Neural cell (in vitro differentiated cells): ENCODE measurements around the gene LIPM. TPM values are rescaled to one million over a fixed set of nuclear protein-coding genes. Genes with fewer than 3 reads are reported as not detected.

ENCODE experiments used
- H2AFZ ChIP-seq: fragments of 200-600, 300-800 bp; sonication (generic), shearing (Covaris generic); 2 replicates; pipeline ENCODE4 v1.6.0; 2014; ENCODE audit warnings: low read depth, mild to moderate bottlenecking, antibody characterized with exemption, low read length, moderate library complexity
- H3F3A ChIP-seq: fragments of 200-600 bp; shearing (Covaris generic); 2 replicates; pipeline ENCODE4 v1.6.1; 2016; ENCODE audit warnings: mild to moderate bottlenecking, moderate library complexity, mixed read lengths, antibody characterized with exemption, low read length; ENCODE audit not compliant: insufficient read depth, poor library complexity, severe bottlenecking
- H3K27ac ChIP-seq: fragments of 200-600, 300-800 bp; sonication (generic), shearing (Covaris generic); 2 replicates; pipeline ENCODE4 v1.5.1; 2014; ENCODE audit warnings: mild to moderate bottlenecking, low read length, moderate library complexity
- H3K27me3 ChIP-seq: fragments of 300-800, 200-600 bp; sonication (generic), shearing (Covaris generic); 2 replicates; pipeline ENCODE4 v1.6.0; 2014; ENCODE audit warnings: mild to moderate bottlenecking, low read depth, low read length, moderate library complexity; ENCODE audit not compliant: insufficient read depth
- H3K36me3 ChIP-seq: fragments of 300-800, 200-600 bp; sonication (generic), shearing (Covaris generic); 2 replicates; pipeline ENCODE4 v1.5.1; 2014; ENCODE audit warnings: mild to moderate bottlenecking, antibody characterized with exemption, low read length, moderate library complexity; ENCODE audit not compliant: insufficient read depth
- H3K4me2 ChIP-seq: fragments of 300-800, 200-600 bp; sonication (generic), shearing (Covaris generic); 2 replicates; pipeline ENCODE4 v1.6.0; 2014; ENCODE audit warnings: mild to moderate bottlenecking, low read length
- H3K4me3 ChIP-seq: fragments of 300-800, 200-600 bp; sonication (generic), shearing (Covaris generic); 2 replicates; pipeline ENCODE4 v1.5.1; 2014; ENCODE audit warnings: mild to moderate bottlenecking, low read length, moderate library complexity
- H3K79me2 ChIP-seq: fragments of 200-600 bp; shearing (Covaris generic); replicated peaks from 2 replicates; pipeline ENCODE4 v1.6.0; 2014; ENCODE audit warnings: mild to moderate bottlenecking, low read length, moderate library complexity; ENCODE audit not compliant: insufficient read depth
- H3K9ac ChIP-seq: fragments of 300-800, 200-600 bp; sonication (generic), shearing (Covaris generic); 2 replicates; pipeline ENCODE4 v1.6.1; 2016; ENCODE audit warnings: mild to moderate bottlenecking, low read length, mixed read lengths
- H3K9me2 ChIP-seq: fragments of 200-600 bp; shearing (Covaris generic); 2 replicates; pipeline ENCODE4 v1.6.1; 2016; ENCODE audit warnings: mild to moderate bottlenecking, low read length, mixed read lengths; ENCODE audit not compliant: insufficient read depth
- H3K9me3 ChIP-seq: fragments of 200-600, 300-800 bp; sonication (generic), shearing (Covaris generic); 2 replicates; pipeline ENCODE4 v1.6.1; 2016; ENCODE audit warnings: mild to moderate bottlenecking, mixed run types, low read length, moderate library complexity, mixed read lengths
- H4K20me1 ChIP-seq: fragments of 200-600 bp; shearing (Covaris generic); 2 replicates; pipeline ENCODE4 v1.6.1; 2016; ENCODE audit warnings: mild to moderate bottlenecking, mixed run types; ENCODE audit not compliant: insufficient read depth
- EP300 ChIP-seq: fragments of 450-650 bp; conservative IDR thresholded peaks from 2 replicates; pipeline ENCODE4 v1.6.1; 2014; ENCODE audit warnings: antibody characterized with exemption, mild to moderate bottlenecking, moderate library complexity; ENCODE audit not compliant: poor library complexity, severe bottlenecking
- EZH2 ChIP-seq: fragments of 200-600, 300-800 bp; shearing (Covaris generic), sonication (generic); IDR thresholded peaks from 2 replicates; pipeline ENCODE4 v1.6.1; 2014; ENCODE audit warnings: antibody characterized with exemption, low read length, borderline replicate concordance, mild to moderate bottlenecking; ENCODE audit not compliant: insufficient read depth, poor library complexity, severe bottlenecking
- MXI1 ChIP-seq: fragments of 450-650 bp; conservative IDR thresholded peaks from 2 replicates; pipeline ENCODE4 v1.6.1; 2014; ENCODE audit warnings: antibody characterized with exemption, mild to moderate bottlenecking; ENCODE audit not compliant: poor library complexity, severe bottlenecking
- POLR2AphosphoS5 ChIP-seq: IDR thresholded peaks from 2 replicates; pipeline ENCODE4 v1.6.1; 2012
- RAD21 ChIP-seq: fragments of 450-650 bp; conservative IDR thresholded peaks from 2 replicates; pipeline ENCODE4 v1.6.1; 2014; ENCODE audit warnings: antibody characterized with exemption, mild to moderate bottlenecking, moderate library complexity
- REST ChIP-seq: IDR thresholded peaks from 2 replicates; pipeline ENCODE4 v1.6.1; 2012; ENCODE audit warnings: borderline replicate concordance
- SMC3 ChIP-seq: fragments of 450-650 bp; conservative IDR thresholded peaks from 2 replicates; pipeline ENCODE4 v1.6.1; 2014; ENCODE audit warnings: antibody characterized with exemption, mild to moderate bottlenecking, moderate library complexity; ENCODE audit not compliant: poor library complexity
- TAF1 ChIP-seq: IDR thresholded peaks from 2 replicates; pipeline ENCODE4 v1.6.1; 2012; ENCODE audit warnings: low read depth
- polyA plus RNA-seq: library from polyadenylated mRNA; depleted of rRNA; stranded (reverse); fragments of >200 nt; gene quantifications from 2 replicates; pipeline ENCODE4 v1.2.3, GENCODE V29; 2014
- TF ChIP-seq, protein P1 (sequence below): fragments of 450-650 bp; IDR thresholded peaks from 2 replicates; pipeline ENCODE4 v1.5.1; 2014; ENCODE audit warnings: antibody characterized with exemption, mild to moderate bottlenecking, moderate library complexity; ENCODE audit not compliant: poor library complexity, severe bottlenecking

The LIPM gene
- polyA plus RNA-seq, 1 donor from 2014 or later: not detected

- H3K4me2 ChIP-seq: no peak overlapping the region
- H3K27ac ChIP-seq: no peak overlapping the region
- no peaks in the 10 kb centered on the region for H4K20me1 ChIP-seq
- no peaks in the 10 kb centered on the region for H3K79me2 ChIP-seq
- H3K9ac ChIP-seq: no peak overlapping the region
- no peaks in the 10 kb centered on the region for H3K27me3 ChIP-seq
- H3K36me3 ChIP-seq: no peaks in the 10 kb centered on the region
- H3K9me3 ChIP-seq: no peaks in the 10 kb centered on the region
- no peak overlapping the region for H2AFZ ChIP-seq
- no peak overlapping the region for H3K4me3 ChIP-seq
- no peaks in the 10 kb centered on the region for H3F3A ChIP-seq
- TF ChIP-seq SMC3: no peak
- no peaks in the 10 kb centered on the region for H3K9me2 ChIP-seq
These were observed 8.7 kb upstream of the LIPM start for GRCh38 chr10:88793712-88794299.

- no peak overlapping the region for H2AFZ ChIP-seq
- no peak overlapping the region for H3K4me3 ChIP-seq
- no peaks in the 10 kb centered on the region for H3K9me2 ChIP-seq
- no peaks in the 10 kb centered on the region for H3K36me3 ChIP-seq
- H3K9ac ChIP-seq: no peak overlapping the region
- no peaks in the 10 kb centered on the region for H3K27me3 ChIP-seq
- H3K27ac ChIP-seq: no peak overlapping the region
- H3K79me2 ChIP-seq: no peaks in the 10 kb centered on the region
- no peaks in the 10 kb centered on the region for H4K20me1 ChIP-seq
- H3K4me2 ChIP-seq: no peak overlapping the region
- H3K9me3 ChIP-seq: no peaks in the 10 kb centered on the region
- no peaks in the 10 kb centered on the region for H3F3A ChIP-seq
- TF ChIP-seq TAF1: no peak
- TF ChIP-seq, protein P1, sequence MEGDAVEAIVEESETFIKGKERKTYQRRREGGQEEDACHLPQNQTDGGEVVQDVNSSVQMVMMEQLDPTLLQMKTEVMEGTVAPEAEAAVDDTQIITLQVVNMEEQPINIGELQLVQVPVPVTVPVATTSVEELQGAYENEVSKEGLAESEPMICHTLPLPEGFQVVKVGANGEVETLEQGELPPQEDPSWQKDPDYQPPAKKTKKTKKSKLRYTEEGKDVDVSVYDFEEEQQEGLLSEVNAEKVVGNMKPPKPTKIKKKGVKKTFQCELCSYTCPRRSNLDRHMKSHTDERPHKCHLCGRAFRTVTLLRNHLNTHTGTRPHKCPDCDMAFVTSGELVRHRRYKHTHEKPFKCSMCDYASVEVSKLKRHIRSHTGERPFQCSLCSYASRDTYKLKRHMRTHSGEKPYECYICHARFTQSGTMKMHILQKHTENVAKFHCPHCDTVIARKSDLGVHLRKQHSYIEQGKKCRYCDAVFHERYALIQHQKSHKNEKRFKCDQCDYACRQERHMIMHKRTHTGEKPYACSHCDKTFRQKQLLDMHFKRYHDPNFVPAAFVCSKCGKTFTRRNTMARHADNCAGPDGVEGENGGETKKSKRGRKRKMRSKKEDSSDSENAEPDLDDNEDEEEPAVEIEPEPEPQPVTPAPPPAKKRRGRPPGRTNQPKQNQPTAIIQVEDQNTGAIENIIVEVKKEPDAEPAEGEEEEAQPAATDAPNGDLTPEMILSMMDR: no peak
- TF ChIP-seq SMC3: no peak
- no peak for TF ChIP-seq POLR2AphosphoS5
- TF ChIP-seq REST: no peak
- TF ChIP-seq EP300: no peak
- no peak for TF ChIP-seq RAD21
- TF ChIP-seq EZH2: no peak
- TF ChIP-seq MXI1: no peak
These were observed 7.8 kb upstream of the LIPM start for GRCh38 chr10:88794731-88795130.
